ENCODE results near the gene SYT11. TPM values are rescaled to one million over a fixed set of nuclear protein-coding genes. Genes with fewer than 3 reads are reported as not detected.

The SYT11 gene
- total RNA-seq, 1 donor from 2014 or later: 22.3 TPM

DNA sequence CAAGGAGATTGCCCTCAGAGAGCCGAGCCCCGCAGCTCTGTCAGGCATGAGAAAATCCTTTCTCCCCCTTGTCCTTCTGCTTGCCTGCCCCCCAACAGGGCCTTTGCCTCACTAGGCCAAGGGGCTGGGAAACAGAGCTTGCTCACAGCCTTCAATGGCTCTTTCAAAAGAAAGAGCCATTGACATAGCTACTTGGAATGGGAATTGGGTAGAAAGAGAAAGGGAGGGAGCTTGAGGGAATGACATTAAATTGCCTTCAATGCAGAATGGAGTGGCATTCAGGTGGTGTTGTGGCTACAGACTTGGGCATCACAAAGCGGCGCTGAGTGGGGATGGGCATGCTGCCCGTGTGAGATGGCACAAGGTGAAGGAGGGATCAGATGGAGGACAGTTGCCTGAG is 13.2 kb downstream of the SYT11 start:
- Mint-ChIP-seq H3K4me3 (ENCODE audit: low read depth) (no peak overlapping the region), H3K27me3 (ENCODE audit: low read depth) (no peaks in the 10 kb centered on the region), H3K36me3 (ENCODE audit: low read depth) (peaks cover 8% of the 10 kb centered on the region), H3K4me1 (ENCODE audit: low read depth) (no peaks in the 10 kb centered on the region), H3K27ac (no peak overlapping the region), H3K9me3 (no peaks in the 10 kb centered on the region)
- no peak for DNase-seq (ENCODE audit: low spot score)
- intact Hi-C loops (cut with micrococcal nuclease): no loop called here

DNA sequence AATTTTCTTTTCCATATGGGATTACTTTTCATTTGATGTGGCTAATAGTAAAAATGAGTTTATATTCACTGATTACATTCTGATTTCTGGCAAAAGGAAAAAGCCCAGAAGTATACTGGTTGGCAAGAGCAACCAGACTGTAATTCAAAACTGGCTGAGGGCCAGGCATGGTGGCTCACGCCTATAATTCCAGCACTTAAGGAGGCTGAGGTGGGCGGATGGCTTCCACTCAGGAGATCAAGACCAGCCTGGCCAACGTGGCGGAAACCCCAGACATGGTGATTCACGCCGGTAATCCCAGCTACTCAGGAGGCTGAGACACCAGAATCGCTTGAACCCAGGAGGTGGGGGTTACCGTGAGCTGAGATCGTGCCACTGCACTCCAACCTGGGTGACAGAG is 14.5 kb downstream of the SYT11 start:
- DNase-seq (ENCODE audit: low spot score): no peak
- Mint-ChIP-seq H3K27ac (no peak overlapping the region), H3K36me3 (ENCODE audit: low read depth) (peaks cover 8% of the 10 kb centered on the region), H3K27me3 (ENCODE audit: low read depth) (no peaks in the 10 kb centered on the region), H3K9me3 (no peaks in the 10 kb centered on the region), H3K4me1 (ENCODE audit: low read depth) (no peaks in the 10 kb centered on the region), H3K4me3 (ENCODE audit: low read depth) (no peak overlapping the region)
- intact Hi-C loops (cut with micrococcal nuclease): no loop called here

DNA sequence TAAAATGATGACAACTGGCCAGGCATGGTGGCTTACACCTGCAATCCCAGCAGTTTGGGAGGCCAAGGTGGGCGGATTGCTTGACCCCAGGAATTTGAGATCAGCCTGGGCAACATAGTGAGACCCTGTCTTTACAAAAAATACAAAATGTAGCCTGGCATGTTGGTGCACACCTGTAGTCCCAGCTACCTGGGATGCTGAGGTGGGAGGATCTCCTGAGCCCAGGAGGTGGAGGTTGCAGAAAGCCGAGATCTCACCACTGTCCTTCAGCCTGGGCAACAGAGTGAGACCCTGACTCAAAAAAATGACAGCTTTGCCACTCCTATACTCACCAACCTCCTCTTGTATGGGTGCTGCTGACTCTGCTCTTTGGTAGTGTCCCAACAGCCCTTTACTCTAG is 18.6 kb downstream of the SYT11 start:
- Mint-ChIP-seq H3K4me3 (ENCODE audit: low read depth) (no peak overlapping the region), H3K4me1 (ENCODE audit: low read depth) (no peaks in the 10 kb centered on the region), H3K36me3 (ENCODE audit: low read depth) (peaks cover 10% of the 10 kb centered on the region), H3K27me3 (ENCODE audit: low read depth) (no peaks in the 10 kb centered on the region), H3K9me3 (no peaks in the 10 kb centered on the region), H3K27ac (no peak overlapping the region)
- intact Hi-C loops (cut with micrococcal nuclease): no loop called here
- no peak for DNase-seq (ENCODE audit: low spot score)

DNA sequence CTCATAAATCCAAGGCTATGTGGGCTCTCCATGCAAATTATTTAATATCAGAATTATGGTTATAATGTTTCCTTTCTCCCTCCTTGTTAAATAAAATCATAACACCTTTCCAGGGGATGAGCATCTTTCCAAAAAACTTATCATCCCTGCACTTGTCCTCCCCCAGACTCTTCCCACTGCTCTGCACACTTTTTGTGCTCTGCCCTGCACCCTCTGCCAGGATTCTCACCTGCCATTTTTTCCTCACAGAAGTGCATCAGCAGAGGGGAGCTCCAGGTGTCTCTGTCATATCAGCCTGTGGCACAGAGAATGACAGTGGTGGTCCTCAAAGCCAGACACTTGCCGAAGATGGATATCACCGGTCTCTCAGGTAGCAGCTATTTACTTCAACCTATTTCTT is 20.9 kb downstream of the SYT11 start:
- no peak overlapping the region for H3K27ac Mint-ChIP-seq
- H3K9me3 Mint-ChIP-seq: no peaks in the 10 kb centered on the region
- peaks cover 12% of the 10 kb centered on the region for H3K36me3 Mint-ChIP-seq (ENCODE audit: low read depth)
- no peak for DNase-seq (ENCODE audit: low spot score)
- H3K4me1 Mint-ChIP-seq (ENCODE audit: low read depth): no peaks in the 10 kb centered on the region
- H3K27me3 Mint-ChIP-seq (ENCODE audit: low read depth): no peaks in the 10 kb centered on the region
- intact Hi-C loops (cut with micrococcal nuclease): no loop called here
- no peak overlapping the region for H3K4me3 Mint-ChIP-seq (ENCODE audit: low read depth)

DNA sequence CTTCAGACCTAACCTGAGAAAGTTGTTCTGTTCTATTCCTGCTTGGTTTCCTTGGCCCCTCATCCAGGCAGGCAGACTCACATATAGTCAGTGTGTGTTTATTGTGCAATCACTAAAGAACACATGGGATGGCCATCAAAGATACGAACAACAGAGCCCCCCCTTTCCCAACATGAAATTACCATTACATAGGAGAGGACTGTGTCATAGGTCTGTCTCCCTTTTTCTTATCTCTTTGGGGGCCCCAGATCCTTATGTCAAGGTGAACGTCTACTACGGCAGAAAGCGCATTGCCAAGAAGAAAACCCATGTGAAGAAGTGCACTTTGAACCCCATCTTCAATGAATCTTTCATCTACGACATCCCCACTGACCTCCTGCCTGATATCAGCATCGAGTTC is 21.6 kb downstream of the SYT11 start:
- no peaks in the 10 kb centered on the region for H3K9me3 Mint-ChIP-seq
- H3K27me3 Mint-ChIP-seq (ENCODE audit: low read depth): no peaks in the 10 kb centered on the region
- no peak for DNase-seq (ENCODE audit: low spot score)
- intact Hi-C loops (cut with micrococcal nuclease): no loop called here
- H3K4me3 Mint-ChIP-seq (ENCODE audit: low read depth): no peak overlapping the region
- H3K27ac Mint-ChIP-seq: no peak overlapping the region
- peaks cover 12% of the 10 kb centered on the region for H3K36me3 Mint-ChIP-seq (ENCODE audit: low read depth)
- no peaks in the 10 kb centered on the region for H3K4me1 Mint-ChIP-seq (ENCODE audit: low read depth)

DNA sequence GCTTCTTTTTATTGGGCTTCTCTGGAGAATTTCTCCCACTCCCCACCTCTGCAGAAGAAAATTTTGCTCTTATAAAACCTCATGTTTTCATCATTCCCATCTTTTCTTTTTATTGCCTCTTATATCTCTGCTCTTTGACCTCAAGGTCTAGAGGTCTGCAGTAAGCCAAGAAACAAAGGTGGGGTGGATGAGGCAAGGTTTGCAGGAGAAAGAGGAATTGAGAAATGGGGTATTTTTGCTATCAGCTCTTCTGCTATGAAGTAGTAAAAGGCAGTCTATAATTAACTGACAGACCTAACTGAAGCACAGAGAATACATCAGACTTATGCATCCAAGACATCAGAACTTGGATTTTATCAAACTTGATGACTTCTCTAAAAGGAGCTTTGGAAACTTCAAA is 22.9 kb downstream of the SYT11 start:
- Mint-ChIP-seq H3K27me3 (ENCODE audit: low read depth) (no peaks in the 10 kb centered on the region), H3K4me3 (ENCODE audit: low read depth) (no peak overlapping the region), H3K36me3 (ENCODE audit: low read depth) (peaks cover 12% of the 10 kb centered on the region), H3K4me1 (ENCODE audit: low read depth) (no peaks in the 10 kb centered on the region), H3K9me3 (no peaks in the 10 kb centered on the region), H3K27ac (no peak overlapping the region)
- no peak for DNase-seq (ENCODE audit: low spot score)
- intact Hi-C loops (cut with micrococcal nuclease): no loop called here

DNA sequence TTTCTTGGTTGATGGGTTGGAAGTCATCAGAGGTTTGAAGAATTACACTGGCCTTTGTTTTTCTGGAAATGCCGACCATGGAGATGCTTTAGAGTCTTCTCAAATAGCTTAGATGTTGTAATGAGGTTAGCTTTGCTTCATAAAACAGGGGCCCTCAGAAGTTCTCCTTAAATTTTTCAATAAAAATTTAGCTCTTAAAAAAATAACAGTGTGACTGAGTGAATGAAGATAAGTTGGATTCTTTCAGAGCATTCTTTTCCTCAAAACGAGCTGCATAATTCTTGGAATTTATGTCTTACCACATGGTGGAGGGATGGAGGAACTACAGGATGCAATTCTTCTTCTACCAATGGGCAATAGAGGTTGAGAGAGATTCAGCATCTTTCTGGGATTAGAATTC is 23.4 kb downstream of the SYT11 start:
- intact Hi-C loops (cut with micrococcal nuclease): no loop called here
- no peak overlapping the region for H3K4me3 Mint-ChIP-seq (ENCODE audit: low read depth)
- peaks cover 12% of the 10 kb centered on the region for H3K36me3 Mint-ChIP-seq (ENCODE audit: low read depth)
- DNase-seq (ENCODE audit: low spot score): no peak
- H3K9me3 Mint-ChIP-seq: no peaks in the 10 kb centered on the region
- no peak overlapping the region for H3K27ac Mint-ChIP-seq
- H3K4me1 Mint-ChIP-seq (ENCODE audit: low read depth): no peaks in the 10 kb centered on the region
- no peaks in the 10 kb centered on the region for H3K27me3 Mint-ChIP-seq (ENCODE audit: low read depth)

DNA sequence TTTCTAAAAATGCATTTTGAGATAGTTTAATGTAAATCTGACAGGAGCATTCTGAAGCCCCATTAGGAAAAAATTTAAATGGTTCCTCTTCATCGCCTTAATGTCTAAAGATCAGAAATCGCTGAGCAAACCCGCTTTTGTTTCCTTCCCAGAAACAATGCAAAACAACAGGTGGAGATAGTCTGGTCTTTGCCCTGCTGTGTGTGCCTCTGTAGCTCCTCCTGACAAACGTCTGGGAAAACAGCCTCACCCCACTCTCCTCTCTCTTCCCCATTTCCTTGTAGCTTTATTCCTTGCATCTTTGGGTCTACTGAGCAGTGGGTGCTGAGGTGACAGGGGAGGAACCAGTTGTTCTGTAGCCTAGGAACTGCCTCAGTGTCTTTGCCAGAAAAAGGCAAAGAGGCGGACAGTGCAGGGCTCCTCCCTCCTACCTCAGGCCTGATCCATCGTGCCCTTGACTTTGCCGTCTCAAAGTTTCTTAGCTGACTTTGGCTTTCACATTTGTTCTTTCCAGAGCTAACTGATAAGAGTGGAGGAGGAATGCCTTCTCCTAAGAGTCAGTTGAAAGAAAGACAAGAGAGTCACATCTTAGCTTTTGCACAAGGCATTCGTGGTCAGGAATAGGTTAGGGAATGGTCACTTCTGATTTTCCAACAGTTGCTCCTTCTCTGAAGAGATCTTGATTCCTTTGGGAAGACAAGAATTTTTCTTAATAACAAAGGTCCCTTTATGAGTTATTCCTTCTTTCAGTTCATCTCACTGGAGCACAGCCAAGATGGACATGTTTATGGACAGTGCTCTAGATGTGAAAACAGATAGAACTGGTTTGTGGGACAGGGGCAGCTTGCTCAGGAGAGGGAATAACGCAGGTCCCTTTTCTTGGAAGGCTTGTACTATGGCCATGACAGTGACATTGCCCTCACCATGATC is 24.9 kb downstream of the SYT11 start:
- Mint-ChIP-seq H3K27ac (no peak overlapping the region), H3K4me3 (ENCODE audit: low read depth) (no peak overlapping the region), H3K9me3 (no peaks in the 10 kb centered on the region), H3K4me1 (ENCODE audit: low read depth) (no peaks in the 10 kb centered on the region), H3K27me3 (ENCODE audit: low read depth) (no peaks in the 10 kb centered on the region), H3K36me3 (ENCODE audit: low read depth) (peaks cover 12% of the 10 kb centered on the region)
- DNase-seq (ENCODE audit: low spot score): no peak
- intact Hi-C loops (cut with micrococcal nuclease): no loop called here

DNA sequence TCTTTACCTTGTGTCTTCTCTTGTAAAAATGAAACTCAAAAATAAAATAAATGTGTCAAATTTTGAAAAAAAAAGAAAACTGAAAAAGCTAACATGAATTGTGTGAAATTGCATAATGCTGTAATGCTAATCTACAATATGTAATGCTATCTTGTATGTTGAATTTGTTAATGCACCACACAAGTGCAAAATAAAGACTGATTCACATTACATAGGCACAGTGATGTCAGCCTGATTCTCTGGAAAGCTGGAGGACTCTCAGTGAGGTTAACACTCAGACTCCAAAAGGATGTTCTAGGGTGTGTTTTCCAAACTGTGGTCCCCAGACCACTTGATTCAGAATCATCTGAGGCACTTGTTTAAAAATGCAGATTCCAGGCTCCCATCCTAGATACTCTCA is 25.6 kb downstream of the SYT11 start:
- Mint-ChIP-seq H3K4me1 (ENCODE audit: low read depth) (no peaks in the 10 kb centered on the region), H3K4me3 (ENCODE audit: low read depth) (no peak overlapping the region)

DNA sequence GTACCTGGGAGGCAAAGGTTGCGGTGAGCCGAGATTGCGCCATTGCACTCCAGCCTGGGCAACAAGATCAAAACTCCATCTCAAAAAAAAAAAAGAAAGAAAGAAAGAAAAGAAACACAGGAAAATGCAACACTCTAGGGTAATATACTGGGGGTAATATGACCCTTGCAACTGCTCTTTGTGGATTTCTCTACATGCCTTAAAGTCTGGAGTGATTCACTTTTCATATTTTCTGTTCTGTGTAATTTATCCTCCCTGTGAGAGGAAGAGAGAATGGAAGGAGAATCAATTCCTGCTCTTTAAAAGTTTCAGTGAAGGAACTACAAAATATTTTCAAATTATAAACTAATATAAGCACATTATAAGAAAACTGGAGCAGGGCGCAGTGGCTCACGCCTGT is 29.1 kb downstream of the SYT11 start:
- no peaks in the 10 kb centered on the region for H3K9me3 Mint-ChIP-seq
- DNase-seq (ENCODE audit: low spot score): no peak
- H3K4me1 Mint-ChIP-seq (ENCODE audit: low read depth): peaks cover 8% of the 10 kb centered on the region
- H3K27me3 Mint-ChIP-seq (ENCODE audit: low read depth): no peaks in the 10 kb centered on the region
- H3K27ac Mint-ChIP-seq: no peak overlapping the region
- intact Hi-C loops (cut with micrococcal nuclease): no loop called here
- H3K36me3 Mint-ChIP-seq (ENCODE audit: low read depth): peaks cover 3% of the 10 kb centered on the region
- no peak overlapping the region for H3K4me3 Mint-ChIP-seq (ENCODE audit: low read depth)

More for the DNA sequence above, 25.6 kb downstream of the SYT11 start:
- intact Hi-C loops (cut with micrococcal nuclease): no loop called here
- H3K27me3 Mint-ChIP-seq (ENCODE audit: low read depth): no peaks in the 10 kb centered on the region
- no peak overlapping the region for H3K27ac Mint-ChIP-seq
- H3K36me3 Mint-ChIP-seq (ENCODE audit: low read depth): peaks cover 12% of the 10 kb centered on the region
- no peak for DNase-seq (ENCODE audit: low spot score)
- no peaks in the 10 kb centered on the region for H3K9me3 Mint-ChIP-seq

DNA sequence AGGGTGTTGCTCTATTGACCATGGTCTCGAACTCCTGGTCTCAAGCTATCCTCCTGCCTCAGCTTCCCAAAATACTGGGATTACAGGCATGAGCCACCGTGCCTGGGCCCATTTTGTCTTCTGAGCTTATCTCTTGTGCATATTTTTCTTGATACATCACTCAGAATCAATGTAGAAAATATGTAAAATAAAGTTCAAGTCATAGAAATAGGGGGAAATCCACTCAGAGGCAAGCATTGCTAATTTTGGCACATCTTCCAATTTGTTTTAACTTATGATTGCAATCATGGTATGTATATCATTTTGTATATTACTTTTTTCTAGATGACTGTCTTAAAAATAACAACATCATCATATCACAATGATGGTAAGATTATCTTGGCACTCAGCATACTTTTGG is 30.2 kb downstream of the SYT11 start:
- intact Hi-C loops (cut with micrococcal nuclease): no loop called here
- H3K4me1 Mint-ChIP-seq (ENCODE audit: low read depth): peaks cover 13% of the 10 kb centered on the region
- H3K27ac Mint-ChIP-seq: no peak overlapping the region
- no peaks in the 10 kb centered on the region for H3K27me3 Mint-ChIP-seq (ENCODE audit: low read depth)
- no peak overlapping the region for H3K4me3 Mint-ChIP-seq (ENCODE audit: low read depth)
- no peaks in the 10 kb centered on the region for H3K9me3 Mint-ChIP-seq
- H3K36me3 Mint-ChIP-seq (ENCODE audit: low read depth): no peaks in the 10 kb centered on the region
- no peak for DNase-seq (ENCODE audit: low spot score)

DNA sequence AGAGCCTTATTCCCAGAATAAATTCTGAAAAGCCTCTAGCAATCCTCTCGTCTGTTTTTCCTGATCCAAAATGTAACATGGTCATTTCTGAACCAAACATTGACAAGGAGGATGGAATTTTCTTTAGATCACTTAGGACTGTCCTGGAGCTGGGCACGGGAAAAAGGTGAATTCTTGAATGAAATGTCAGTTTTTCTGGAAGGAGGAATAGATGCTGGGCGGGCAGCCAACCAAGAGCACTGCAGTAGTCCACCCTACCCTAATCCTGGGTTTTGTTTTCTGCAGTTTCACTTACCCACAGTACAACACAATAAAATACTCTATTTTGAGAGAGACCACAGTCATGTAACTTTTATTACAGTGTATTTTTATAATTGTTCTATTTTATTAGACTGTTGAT is 30.9 kb downstream of the SYT11 start:
- intact Hi-C loops (cut with micrococcal nuclease): no loop called here
- peaks cover 13% of the 10 kb centered on the region for H3K4me1 Mint-ChIP-seq (ENCODE audit: low read depth)
- no peaks in the 10 kb centered on the region for H3K9me3 Mint-ChIP-seq
- no peaks in the 10 kb centered on the region for H3K36me3 Mint-ChIP-seq (ENCODE audit: low read depth)
- H3K4me3 Mint-ChIP-seq (ENCODE audit: low read depth): no peak overlapping the region
- no peak for DNase-seq (ENCODE audit: low spot score)
- H3K27ac Mint-ChIP-seq: no peak overlapping the region
- no peaks in the 10 kb centered on the region for H3K27me3 Mint-ChIP-seq (ENCODE audit: low read depth)

DNA sequence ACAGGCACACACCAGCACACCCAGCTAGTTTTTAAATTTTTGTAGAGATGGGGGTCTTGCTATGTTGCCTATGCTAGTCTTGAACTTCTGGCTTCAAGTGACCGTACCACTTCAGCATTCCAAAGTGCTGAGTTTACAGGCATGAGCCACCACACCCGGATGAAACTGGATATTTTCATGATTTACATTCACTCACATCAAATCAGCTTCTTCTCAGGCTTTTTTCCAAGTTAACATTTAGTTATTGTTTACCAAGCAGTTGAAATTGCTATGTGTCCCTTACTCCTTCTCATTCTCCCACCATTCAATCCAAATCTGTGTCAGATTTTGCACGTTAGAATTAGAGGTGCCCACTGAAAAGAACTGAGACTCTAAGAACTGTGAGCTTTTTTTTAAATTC is 33.4 kb downstream of the SYT11 start:
- H3K4me3 Mint-ChIP-seq (ENCODE audit: low read depth): no peak overlapping the region
- no peak for DNase-seq (ENCODE audit: low spot score)
- H3K27ac Mint-ChIP-seq: peak overlapping the region; percentile 8
- intact Hi-C loops (cut with micrococcal nuclease): no loop called here
- H3K9me3 Mint-ChIP-seq: no peaks in the 10 kb centered on the region
- H3K27me3 Mint-ChIP-seq (ENCODE audit: low read depth): no peaks in the 10 kb centered on the region
- H3K4me1 Mint-ChIP-seq (ENCODE audit: low read depth): peaks cover 13% of the 10 kb centered on the region
- peaks cover 7% of the 10 kb centered on the region for H3K36me3 Mint-ChIP-seq (ENCODE audit: low read depth)
